Esophagus squamous epithelium (tissue), 4 donors: ENCODE results near the gene MCM3AP.

Experiments used
- CTCF ChIP-seq, 6 experiments: fragments of 450-650 bp in 4 of 6; fragments of 200-600 bp in 2 of 6; sonication (generic) in 2 of 6; IDR thresholded peaks; one replicate each; pipeline ENCODE4 v1.5.1; 2016 to 2019; ENCODE audit warnings: antibody characterized with exemption in 6 of 6, mild to moderate bottlenecking in 4 of 6, moderate library complexity in 4 of 6
- POLR2A ChIP-seq, 4 donors: fragments of 450-650 bp; IDR thresholded peaks; one replicate each; pipeline ENCODE4 v1.6.1; 2017; ENCODE audit warnings: antibody characterized with exemption in 4 of 4, mild to moderate bottlenecking in 4 of 4, moderate library complexity in 3 of 4

DNA sequence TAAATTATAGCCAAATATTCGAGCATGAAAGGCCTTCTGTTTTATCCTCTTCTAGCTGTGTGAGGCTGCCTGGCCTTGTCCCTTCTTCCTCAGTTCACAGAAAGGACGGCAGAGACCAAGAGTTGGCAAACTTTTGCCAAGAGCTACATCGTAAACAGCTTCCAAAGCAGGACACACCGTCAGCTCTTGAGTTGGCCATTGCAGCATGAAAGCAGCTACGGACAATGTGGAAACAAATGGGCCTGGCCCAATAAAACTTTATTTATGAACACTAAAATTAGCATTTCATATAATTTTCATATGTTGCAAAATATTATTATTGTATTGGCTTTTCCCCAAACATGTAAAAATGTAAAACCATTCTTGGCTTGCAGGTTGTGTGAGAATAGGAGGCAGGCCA, 27.5 kb upstream of the MCM3AP start:
- TF ChIP-seq CTCF (IDR thresholded peaks at IDR 0.05) (no peak), POLR2A (IDR thresholded peaks at IDR 0.05) (no peak)
